Measurements from ENCODE around the gene NANOGP8. TPM values are rescaled to one million over a fixed set of nuclear protein-coding genes. Genes with fewer than 3 reads are reported as not detected.

The NANOGP8 gene
- total and polyA plus RNA-seq, 9 of the 15 experiments (the other 6 are each of a cell fraction or from before 2014, with no cell fraction given) = not detected

- CTCF ChIA-PET (ENCODE audit: low intra/inter-chr PET ratio) = no interaction called here
- no peaks in the 10 kb centered on the region for H3K9me3 ChIP-seq (replicated peaks; ENCODE audit: control insufficient read depth, insufficient read depth, low read depth, low read length)
- H3K27ac ChIP-seq (ENCODE audit: extremely low read depth, low read depth, low read length) = no peak overlapping the region
- no peak for ATAC-seq
- in situ Hi-C loops (cut with MboI) (no loop called here), intact Hi-C loops (cut with micrococcal nuclease) (loop anchor here (10.0 kb wide), 2 partner anchors 77 to 437 kb away; partner anchors contain the start of gene ZNF770)
- no TSS peak for BruUV-seq (replicated peaks)
- H4K20me1 ChIP-seq (replicated peaks; ENCODE audit: control insufficient read depth, insufficient read depth, low read length) = no peaks in the 10 kb centered on the region
- H3K9me1 ChIP-seq (ENCODE audit: control insufficient read depth, insufficient read depth, low read length) = no peaks in the 10 kb centered on the region
- H3K36me3 ChIP-seq (ENCODE audit: control insufficient read depth, insufficient read depth, low read length) = no peaks in the 10 kb centered on the region
- no peak overlapping the region for H3K4me2 ChIP-seq (ENCODE audit: insufficient read depth, low read length)
- FAIRE-seq = no peak
- H3K79me2 ChIP-seq (ENCODE audit: control insufficient read depth, insufficient read depth, low read length) = no peaks in the 10 kb centered on the region
- no peak overlapping the region for H2AFZ ChIP-seq (ENCODE audit: low read depth, low read length)
- 23% methylated on average over 6 of the region's 6 CpGs for WGBS (ENCODE audit: insufficient coverage, low coverage, missing lambda C conversion rate)
- H3K4me1 ChIP-seq (replicated peaks in 1 of 2; ENCODE audit: control insufficient read depth in 2 of 2, insufficient read depth in 2 of 2, low read length in 2 of 2) = peaks cover 0 to 3% of the 10 kb centered on the region in 2 experiments; a peak in 2 of 5 replicates
- TF ChIP-seq FOXJ2 (tag; IDR thresholded peaks at IDR 0.05) = no peak
- TF ChIP-seq BRD4 (IDR thresholded peaks at IDR 0.05) = no peak
- TF ChIP-seq SMAD4 (CRISPR knock-in tag; conservative IDR thresholded peaks at IDR 0.05) = no peak
- TF ChIP-seq, protein P1, sequence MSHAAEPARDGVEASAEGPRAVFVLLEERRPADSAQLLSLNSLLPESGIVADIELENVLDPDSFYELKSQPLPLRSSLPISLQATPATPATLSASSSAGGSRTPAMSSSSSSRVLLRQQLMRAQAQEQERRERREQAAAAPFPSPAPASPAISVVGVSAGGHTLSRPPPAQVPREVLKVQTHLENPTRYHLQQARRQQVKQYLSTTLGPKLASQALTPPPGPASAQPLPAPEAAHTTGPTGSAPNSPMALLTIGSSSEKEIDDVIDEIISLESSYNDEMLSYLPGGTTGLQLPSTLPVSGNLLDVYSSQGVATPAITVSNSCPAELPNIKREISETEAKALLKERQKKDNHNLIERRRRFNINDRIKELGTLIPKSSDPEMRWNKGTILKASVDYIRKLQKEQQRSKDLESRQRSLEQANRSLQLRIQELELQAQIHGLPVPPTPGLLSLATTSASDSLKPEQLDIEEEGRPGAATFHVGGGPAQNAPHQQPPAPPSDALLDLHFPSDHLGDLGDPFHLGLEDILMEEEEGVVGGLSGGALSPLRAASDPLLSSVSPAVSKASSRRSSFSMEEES (CRISPR knock-in tag; IDR thresholded peaks at IDR 0.05) = no peak
- no peak for TF ChIP-seq EGR1 (conservative IDR thresholded peaks at IDR 0.05)
- TF ChIP-seq ZNF699 (CRISPR knock-in tag; IDR thresholded peaks at IDR 0.05; ENCODE audit: insufficient replicate concordance) = no peak
- no peak for TF ChIP-seq TRIM24 (IDR thresholded peaks at IDR 0.05)
- TF ChIP-seq NBN (IDR thresholded peaks at IDR 0.05; ENCODE audit: low read depth) = no peak
- no peak for TF ChIP-seq ZBTB5 (IDR thresholded peaks at IDR 0.05)
- TF ChIP-seq ID3 (CRISPR knock-in tag; IDR thresholded peaks at IDR 0.05) = no peak
- TF ChIP-seq ID3 (tag; IDR thresholded peaks at IDR 0.05) = no peak
- no peak for TF ChIP-seq ADNP (tag; IDR thresholded peaks at IDR 0.05)
- POLR2A ChIA-PET = interaction anchor here (0.6 to 0.7 kb wide), 2 partner anchors 9 to 1863 kb away, joined by 3 to 4 read pairs; no protein-coding TSS in a partner anchor
- no peak overlapping the region for H3K4me3 ChIP-seq
- H3K27me3 ChIP-seq (ENCODE audit: control insufficient read depth in 2 of 2, insufficient read depth in 2 of 2, low read length in 2 of 2) = no peaks in the 10 kb centered on the region
- DNase-seq (ENCODE audit: extremely low read depth in 1 of 4, low spot score in 3 of 4) = no peak
- H3K9ac ChIP-seq (ENCODE audit: insufficient read depth in 1 of 2, low read depth in 2 of 2, low read length in 2 of 2) = no peak overlapping the region
Observed at GRCh38 chr15:35061825-35062737, 23.0 kb downstream of the NANOGP8 start.
